Activated naive CD4-positive, alpha-beta T cell treated with anti-CD3 and anti-CD28 coated beads, Interleukin-2, amount 50 U/mL, for 24 hours (primary cell): ENCODE results near the gene PARVB.
A peak's percentile ranks its signal among the peaks of the same experiment; 100 is the strongest.

Experiments
- H3K27ac Mint-ChIP-seq: one replicate; pipeline ENCODE4 v1.8.0; 2021; ENCODE audit warnings: mild to moderate bottlenecking, mixed read lengths
- H3K27me3 Mint-ChIP-seq: one replicate; pipeline ENCODE4 v1.8.0; 2021; ENCODE audit warnings: mixed read lengths
- H3K36me3 Mint-ChIP-seq: one replicate; pipeline ENCODE4 v1.8.0; 2021; ENCODE audit warnings: mixed read lengths
- H3K4me1 Mint-ChIP-seq: one replicate; pipeline ENCODE4 v1.8.0; 2021; ENCODE audit warnings: mixed read lengths
- H3K4me3 Mint-ChIP-seq: one replicate; pipeline ENCODE4 v1.8.0; 2021; ENCODE audit warnings: mild to moderate bottlenecking, mixed read lengths
- H3K9me3 Mint-ChIP-seq: one replicate; pipeline ENCODE4 v1.8.0; 2021; ENCODE audit warnings: mixed read lengths

Gene PARVB

GRCh38 chr22:44168206-44168605 is 144.1 kb downstream of the PARVB start:
- Mint-ChIP-seq H3K27ac (no peak overlapping the region), H3K27me3 (no peaks in the 10 kb centered on the region), H3K36me3 (no peaks in the 10 kb centered on the region), H3K4me3 (no peak overlapping the region), H3K9me3 (no peaks in the 10 kb centered on the region), H3K4me1 (no peaks in the 10 kb centered on the region)

GRCh38 chr22:44170470-44170869 is 146.4 kb downstream of the PARVB start:
- Mint-ChIP-seq H3K9me3 (no peaks in the 10 kb centered on the region), H3K4me3 (no peak overlapping the region), H3K36me3 (no peaks in the 10 kb centered on the region)

GRCh38 chr22:44171561-44171960 is 147.5 kb downstream of the PARVB start:
- no peaks in the 10 kb centered on the region for H3K4me1 Mint-ChIP-seq
- no peaks in the 10 kb centered on the region for H3K9me3 Mint-ChIP-seq
- no peak overlapping the region for H3K27ac Mint-ChIP-seq
- no peaks in the 10 kb centered on the region for H3K36me3 Mint-ChIP-seq
- no peak overlapping the region for H3K4me3 Mint-ChIP-seq
- H3K27me3 Mint-ChIP-seq, result no peaks in the 10 kb centered on the region

More at GRCh38 chr22:44170470-44170869, 146.4 kb downstream of the PARVB start:
- Mint-ChIP-seq H3K27me3 (no peaks in the 10 kb centered on the region), H3K4me1 (no peaks in the 10 kb centered on the region), H3K27ac (no peak overlapping the region)

GRCh38 chr22:44172370-44173108 is 148.4 kb downstream of the PARVB start:
- H3K27me3 Mint-ChIP-seq, result no peaks in the 10 kb centered on the region
- no peak overlapping the region for H3K27ac Mint-ChIP-seq
- H3K4me1 Mint-ChIP-seq, result no peaks in the 10 kb centered on the region
- H3K4me3 Mint-ChIP-seq, result no peak overlapping the region
- H3K36me3 Mint-ChIP-seq, result no peaks in the 10 kb centered on the region
- H3K9me3 Mint-ChIP-seq, result no peaks in the 10 kb centered on the region

GRCh38 chr22:44173154-44173553 is 149.1 kb downstream of the PARVB start:
- Mint-ChIP-seq H3K27ac (no peak overlapping the region), H3K27me3 (no peaks in the 10 kb centered on the region), H3K36me3 (no peaks in the 10 kb centered on the region), H3K4me3 (no peak overlapping the region), H3K4me1 (no peaks in the 10 kb centered on the region), H3K9me3 (no peaks in the 10 kb centered on the region)

- H3K27me3 Mint-ChIP-seq, result no peaks in the 10 kb centered on the region
- H3K9me3 Mint-ChIP-seq, result no peaks in the 10 kb centered on the region
- no peak overlapping the region for H3K4me3 Mint-ChIP-seq
- no peaks in the 10 kb centered on the region for H3K36me3 Mint-ChIP-seq
- H3K4me1 Mint-ChIP-seq, result peaks cover 7% of the 10 kb centered on the region
- H3K27ac Mint-ChIP-seq, result no peak overlapping the region
Observed at GRCh38 chr22:44175676-44176075, 151.6 kb downstream of the PARVB start.

- H3K4me1 Mint-ChIP-seq, result peaks cover 29% of the 10 kb centered on the region
- H3K27ac Mint-ChIP-seq, result peak overlapping the region; percentile 35
- no peaks in the 10 kb centered on the region for H3K36me3 Mint-ChIP-seq
- H3K27me3 Mint-ChIP-seq, result no peaks in the 10 kb centered on the region
- no peak overlapping the region for H3K4me3 Mint-ChIP-seq
- no peaks in the 10 kb centered on the region for H3K9me3 Mint-ChIP-seq
Observed at GRCh38 chr22:44179196-44179988, 155.3 kb downstream of the PARVB start.

- H3K27ac Mint-ChIP-seq, result peak overlapping the region; percentile 93
- no peaks in the 10 kb centered on the region for H3K36me3 Mint-ChIP-seq
- no peaks in the 10 kb centered on the region for H3K9me3 Mint-ChIP-seq
- H3K4me3 Mint-ChIP-seq, result peak overlapping the region; percentile 90
- H3K27me3 Mint-ChIP-seq, result no peaks in the 10 kb centered on the region
- peaks cover 36% of the 10 kb centered on the region for H3K4me1 Mint-ChIP-seq
Observed at GRCh38 chr22:44179989-44180705, 156.0 kb downstream of the PARVB start.

- Mint-ChIP-seq H3K27me3 (no peaks in the 10 kb centered on the region), H3K27ac (peak within 1 kb of the TSS; percentile 96), H3K9me3 (no peaks in the 10 kb centered on the region), H3K4me3 (peak within 1 kb of the TSS; percentile 90), H3K4me1 (peaks cover 36% of the 10 kb centered on the region), H3K36me3 (peaks cover 2% of the 10 kb centered on the region)
Observed at GRCh38 chr22:44180706-44181032, 156.6 kb downstream of the PARVB start, which contains the start of gene PARVG. Gene PARVG (plus strand): TSS chr22:44180925. CDS start chr22:44183330, 2,405 bp downstream.

GRCh38 chr22:44181033-44181911 is 157.2 kb downstream of the PARVB start:
- peaks cover 2% of the 10 kb centered on the region for H3K36me3 Mint-ChIP-seq
- H3K27ac Mint-ChIP-seq, result peak overlapping the region; percentile 96
- no peaks in the 10 kb centered on the region for H3K27me3 Mint-ChIP-seq
- peak overlapping the region; percentile 90 for H3K4me3 Mint-ChIP-seq
- no peaks in the 10 kb centered on the region for H3K9me3 Mint-ChIP-seq
- peaks cover 36% of the 10 kb centered on the region for H3K4me1 Mint-ChIP-seq

- Mint-ChIP-seq H3K36me3 (peaks cover 2% of the 10 kb centered on the region), H3K4me3 (peak overlapping the region; percentile 90), H3K9me3 (no peaks in the 10 kb centered on the region), H3K4me1 (peaks cover 36% of the 10 kb centered on the region), H3K27me3 (no peaks in the 10 kb centered on the region), H3K27ac (peak overlapping the region; percentile 96)
Observed at GRCh38 chr22:44181912-44182587, 157.9 kb downstream of the PARVB start.

- H3K4me3 Mint-ChIP-seq, result peak overlapping the region; percentile 90
- peaks cover 2% of the 10 kb centered on the region for H3K36me3 Mint-ChIP-seq
- H3K27me3 Mint-ChIP-seq, result no peaks in the 10 kb centered on the region
- H3K9me3 Mint-ChIP-seq, result no peaks in the 10 kb centered on the region
- H3K27ac Mint-ChIP-seq, result peak overlapping the region; percentile 96
- H3K4me1 Mint-ChIP-seq, result peaks cover 36% of the 10 kb centered on the region
Observed at GRCh38 chr22:44182588-44183286, 158.6 kb downstream of the PARVB start.

- H3K4me3 Mint-ChIP-seq, result peak overlapping the region; percentile 90
- H3K27me3 Mint-ChIP-seq, result no peaks in the 10 kb centered on the region
- H3K27ac Mint-ChIP-seq, result peak overlapping the region; percentile 71
- peaks cover 36% of the 10 kb centered on the region for H3K4me1 Mint-ChIP-seq
- H3K36me3 Mint-ChIP-seq, result peaks cover 2% of the 10 kb centered on the region
- no peaks in the 10 kb centered on the region for H3K9me3 Mint-ChIP-seq
Observed at GRCh38 chr22:44183287-44183588, 159.1 kb downstream of the PARVB start.

GRCh38 chr22:44184006-44184405 is 159.9 kb downstream of the PARVB start:
- no peaks in the 10 kb centered on the region for H3K9me3 Mint-ChIP-seq
- H3K27ac Mint-ChIP-seq, result no peak overlapping the region
- H3K27me3 Mint-ChIP-seq, result no peaks in the 10 kb centered on the region
- peaks cover 2% of the 10 kb centered on the region for H3K36me3 Mint-ChIP-seq
- peaks cover 36% of the 10 kb centered on the region for H3K4me1 Mint-ChIP-seq
- H3K4me3 Mint-ChIP-seq, result no peak overlapping the region
